Measurements from ENCODE around the gene PPIP5K1.
"Not testable (repeated sequence)": the region's sequence is repeated elsewhere in the genome, so short reads cannot be mapped to it uniquely, and the experiment has no call there.

Gene PPIP5K1

DNA sequence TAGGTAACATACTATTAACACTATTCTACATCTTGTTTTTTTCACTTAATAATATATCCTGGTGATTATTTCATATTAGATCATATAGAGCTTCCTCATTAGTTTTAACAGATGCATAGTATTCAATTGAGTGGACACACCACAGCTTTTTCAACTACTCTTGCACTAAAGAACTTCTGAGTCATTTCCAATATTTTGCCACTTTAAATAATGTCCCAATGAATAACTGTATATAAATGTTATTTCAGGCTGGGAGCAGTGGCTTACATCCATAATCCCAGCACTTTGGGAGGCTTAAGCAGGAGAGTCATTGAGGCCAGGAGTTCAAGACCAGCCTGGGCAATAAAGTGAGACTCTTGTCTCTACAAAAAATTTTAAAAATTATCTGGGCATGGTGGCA is 45.7 kb downstream of the PPIP5K1 start:
- FAIRE-seq: no peak

DNA sequence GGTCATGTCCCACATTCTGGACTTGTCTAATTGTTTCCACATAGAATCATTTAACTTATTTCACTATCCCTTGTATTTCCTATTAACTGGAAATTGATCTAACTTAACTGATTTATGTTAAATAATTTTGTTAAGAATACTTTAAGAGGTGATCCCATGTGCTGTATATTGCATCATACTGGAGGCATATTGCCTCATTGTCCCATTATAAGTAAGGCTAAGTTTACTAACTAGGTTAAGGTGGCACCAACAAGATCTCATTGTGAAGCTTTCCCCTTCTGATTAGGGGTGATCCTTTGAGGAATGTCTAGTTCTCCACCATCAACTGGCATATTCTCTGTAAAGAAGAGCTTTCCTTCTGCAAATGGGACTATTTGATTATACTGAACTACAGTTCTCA is 48.2 kb downstream of the PPIP5K1 start:
- no peak for FAIRE-seq

DNA sequence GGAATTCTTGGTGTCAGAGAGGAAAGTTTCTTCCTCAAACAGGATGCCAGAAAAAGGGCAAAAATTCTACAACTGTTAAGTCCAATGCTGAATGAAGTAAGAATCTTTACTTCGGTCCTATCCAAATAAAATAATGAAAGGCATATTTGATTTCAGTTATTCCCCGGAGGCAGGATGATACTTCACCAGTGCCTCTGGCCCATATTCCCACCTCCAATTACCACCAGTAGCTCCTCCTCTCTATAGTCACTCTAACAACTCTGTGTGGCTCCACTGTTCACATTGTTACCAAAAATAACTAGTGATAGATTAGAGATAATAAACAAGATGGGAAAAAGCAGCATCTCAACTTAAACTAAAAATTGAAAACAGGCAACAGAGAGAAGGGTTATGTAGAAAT is 51.9 kb downstream of the PPIP5K1 start:
- no peak for FAIRE-seq

DNA sequence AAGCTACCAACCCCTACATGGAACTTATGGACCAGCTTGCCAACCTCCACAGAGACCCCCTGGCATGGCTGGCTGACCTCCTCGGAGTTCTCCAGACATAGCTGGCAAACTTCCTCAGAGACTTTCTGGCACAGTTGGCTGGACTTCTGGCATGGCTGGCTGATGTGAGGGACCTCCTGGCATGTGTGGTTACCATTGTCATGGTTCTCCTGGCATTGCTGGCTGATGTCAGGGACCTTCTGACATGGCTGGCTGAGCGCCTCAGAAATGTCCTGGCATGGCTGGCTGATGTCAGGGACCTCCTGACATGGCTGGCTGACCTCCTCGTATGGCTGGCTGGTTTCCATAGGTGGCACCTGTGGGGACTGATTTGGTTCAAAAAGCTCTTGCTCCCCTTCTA is 55.1 kb downstream of the PPIP5K1 start:
- FAIRE-seq: no peak

DNA sequence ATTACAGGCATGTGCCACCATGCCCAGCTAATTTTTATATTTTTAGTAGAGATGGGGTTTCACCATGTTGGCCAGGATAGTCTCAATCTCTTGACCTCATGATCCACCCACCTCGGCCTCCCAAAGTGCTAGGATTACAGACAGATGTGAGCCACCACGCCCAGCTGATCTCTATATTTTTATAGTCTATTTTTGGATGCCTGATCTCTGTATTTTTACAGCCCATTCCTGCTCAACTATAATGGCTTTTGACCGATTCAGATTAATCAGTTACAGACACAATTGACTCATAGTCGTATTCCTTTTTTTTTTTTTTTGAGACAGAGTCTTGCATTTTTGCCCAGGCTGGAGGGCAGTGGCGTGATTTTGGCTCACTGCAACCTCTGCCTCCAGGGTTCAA is 57.2 kb downstream of the PPIP5K1 start:
- not testable (repeated sequence) for FAIRE-seq

DNA sequence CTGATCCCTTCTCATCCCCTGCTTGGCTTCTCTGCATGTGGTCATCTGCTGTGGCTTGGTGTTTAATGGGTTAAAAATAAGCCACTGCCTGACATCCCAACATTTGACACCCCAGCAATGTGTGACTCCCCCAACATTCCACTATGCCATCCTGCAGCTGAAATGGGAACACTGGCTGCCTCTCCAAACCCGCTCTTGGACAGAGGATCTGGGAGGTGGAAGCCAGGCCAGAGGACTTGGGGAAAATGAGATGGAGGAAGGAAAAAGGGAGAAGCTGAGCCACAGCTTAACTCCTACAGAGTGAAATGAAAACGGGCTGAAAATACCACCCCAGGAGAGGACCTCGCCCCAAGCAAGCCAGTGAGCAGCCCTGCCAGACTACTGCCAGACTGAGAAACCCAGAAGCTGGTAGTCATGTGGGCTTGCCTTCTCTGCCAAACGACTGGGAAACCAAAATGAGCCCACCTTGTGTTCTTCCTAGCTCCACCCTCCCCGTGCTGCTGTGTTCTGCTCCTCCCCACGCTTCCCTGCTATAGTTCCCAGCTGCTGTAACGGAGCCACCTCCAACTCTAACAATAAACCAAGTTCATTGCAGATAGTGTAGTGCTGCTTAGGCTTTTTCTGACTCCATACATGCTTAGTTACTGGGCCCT is 58.9 kb downstream of the PPIP5K1 start:
- FAIRE-seq: no peak

DNA sequence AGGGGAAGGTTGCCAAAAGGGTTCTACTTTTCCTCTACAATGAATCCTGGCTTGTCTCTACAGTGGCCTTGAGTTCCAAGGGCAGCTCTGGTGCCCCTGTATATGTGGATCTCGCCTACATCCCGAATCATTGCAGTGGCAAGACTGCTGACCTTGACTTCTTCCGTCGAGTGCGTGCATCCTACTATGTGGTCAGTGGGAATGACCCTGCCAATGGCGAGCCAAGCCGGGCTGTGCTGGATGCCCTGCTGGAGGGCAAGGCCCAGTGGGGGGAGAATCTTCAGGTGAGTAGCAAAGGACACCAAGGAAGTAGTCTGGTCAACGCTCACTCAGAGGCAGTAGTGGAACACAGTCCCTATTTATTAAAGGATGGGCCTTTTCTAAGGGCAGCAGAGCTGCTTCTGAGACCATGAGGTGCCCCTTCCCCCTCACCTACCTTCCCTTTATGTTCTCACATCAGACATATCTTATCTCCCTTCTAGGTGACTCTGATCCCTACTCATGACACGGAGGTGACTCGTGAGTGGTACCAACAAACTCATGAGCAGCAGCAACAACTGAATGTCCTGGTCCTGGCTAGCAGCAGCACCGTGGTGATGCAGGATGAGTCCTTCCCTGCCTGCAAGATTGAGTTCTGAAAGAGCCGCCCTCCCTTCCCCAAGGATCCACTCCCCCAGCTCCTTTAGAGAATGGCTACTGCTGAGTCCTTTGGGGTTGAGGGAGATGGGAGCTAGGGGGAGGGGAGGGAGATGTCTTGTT is 60.2 kb downstream of the PPIP5K1 start:
- FAIRE-seq: no peak

DNA sequence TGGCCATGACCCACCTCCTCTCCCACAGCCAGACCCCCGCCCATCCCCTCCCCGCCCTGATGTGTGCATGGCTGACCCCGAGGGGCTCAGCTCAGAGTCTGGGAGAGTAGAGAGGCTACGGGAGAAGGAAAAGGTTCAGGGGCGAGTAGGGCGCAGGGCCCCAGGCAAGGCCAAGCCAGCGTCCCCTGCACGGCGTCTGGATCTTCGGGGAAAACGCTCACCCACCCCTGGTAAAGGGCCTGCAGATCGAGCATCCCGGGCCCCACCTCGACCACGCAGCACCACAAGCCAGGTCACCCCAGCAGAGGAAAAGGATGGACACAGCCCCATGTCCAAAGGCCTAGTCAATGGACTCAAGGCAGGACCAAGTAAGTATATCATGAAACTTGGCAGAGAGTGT is 60.9 kb downstream of the PPIP5K1 start:
- no peak for FAIRE-seq

DNA sequence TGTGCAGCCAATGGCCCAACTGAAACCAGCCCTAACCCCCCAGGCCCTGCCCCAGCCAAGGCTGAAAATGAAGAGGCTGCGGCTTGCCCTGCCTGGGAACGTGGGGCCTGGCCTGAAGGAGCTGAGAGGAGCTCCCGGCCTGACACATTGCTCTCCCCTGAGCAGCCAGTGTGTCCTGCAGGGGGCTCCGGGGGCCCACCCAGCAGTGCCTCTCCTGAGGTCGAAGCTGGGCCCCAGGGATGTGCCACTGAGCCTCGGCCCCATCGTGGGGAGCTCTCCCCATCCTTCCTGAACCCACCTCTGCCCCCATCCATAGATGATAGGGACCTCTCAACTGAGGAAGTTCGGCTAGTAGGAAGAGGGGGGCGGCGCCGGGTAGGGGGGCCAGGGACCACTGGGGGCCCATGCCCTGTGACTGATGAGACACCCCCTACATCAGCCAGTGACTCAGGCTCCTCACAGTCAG is 61.4 kb downstream of the PPIP5K1 start:
- FAIRE-seq: no peak

DNA sequence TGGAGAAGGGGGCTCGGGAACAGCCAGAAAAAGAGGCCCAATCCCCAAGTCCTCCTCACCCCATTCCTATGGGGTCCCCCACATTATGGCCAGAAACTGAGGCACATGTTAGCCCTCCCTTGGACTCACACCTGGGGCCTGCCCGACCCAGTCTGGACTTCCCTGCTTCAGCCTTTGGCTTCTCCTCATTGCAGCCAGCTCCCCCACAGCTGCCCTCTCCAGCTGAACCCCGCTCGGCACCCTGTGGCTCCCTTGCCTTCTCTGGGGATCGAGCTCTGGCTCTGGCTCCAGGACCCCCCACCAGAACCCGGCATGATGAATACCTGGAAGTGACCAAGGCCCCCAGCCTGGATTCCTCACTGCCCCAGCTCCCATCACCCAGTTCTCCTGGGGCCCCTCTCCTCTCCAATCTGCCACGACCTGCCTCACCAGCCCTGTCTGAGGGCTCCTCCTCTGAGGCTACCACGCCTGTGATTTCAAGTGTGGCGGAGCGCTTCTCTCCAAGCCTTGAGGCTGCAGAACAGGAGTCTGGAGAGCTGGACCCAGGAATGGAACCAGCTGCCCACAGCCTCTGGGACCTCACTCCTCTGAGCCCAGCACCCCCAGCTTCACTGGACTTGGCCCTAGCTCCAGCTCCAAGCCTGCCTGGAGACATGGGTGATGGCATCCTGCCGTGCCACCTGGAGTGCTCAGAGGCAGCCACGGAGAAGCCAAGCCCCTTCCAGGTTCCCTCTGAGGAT is 62.0 kb downstream of the PPIP5K1 start:
- FAIRE-seq: no peak

DNA sequence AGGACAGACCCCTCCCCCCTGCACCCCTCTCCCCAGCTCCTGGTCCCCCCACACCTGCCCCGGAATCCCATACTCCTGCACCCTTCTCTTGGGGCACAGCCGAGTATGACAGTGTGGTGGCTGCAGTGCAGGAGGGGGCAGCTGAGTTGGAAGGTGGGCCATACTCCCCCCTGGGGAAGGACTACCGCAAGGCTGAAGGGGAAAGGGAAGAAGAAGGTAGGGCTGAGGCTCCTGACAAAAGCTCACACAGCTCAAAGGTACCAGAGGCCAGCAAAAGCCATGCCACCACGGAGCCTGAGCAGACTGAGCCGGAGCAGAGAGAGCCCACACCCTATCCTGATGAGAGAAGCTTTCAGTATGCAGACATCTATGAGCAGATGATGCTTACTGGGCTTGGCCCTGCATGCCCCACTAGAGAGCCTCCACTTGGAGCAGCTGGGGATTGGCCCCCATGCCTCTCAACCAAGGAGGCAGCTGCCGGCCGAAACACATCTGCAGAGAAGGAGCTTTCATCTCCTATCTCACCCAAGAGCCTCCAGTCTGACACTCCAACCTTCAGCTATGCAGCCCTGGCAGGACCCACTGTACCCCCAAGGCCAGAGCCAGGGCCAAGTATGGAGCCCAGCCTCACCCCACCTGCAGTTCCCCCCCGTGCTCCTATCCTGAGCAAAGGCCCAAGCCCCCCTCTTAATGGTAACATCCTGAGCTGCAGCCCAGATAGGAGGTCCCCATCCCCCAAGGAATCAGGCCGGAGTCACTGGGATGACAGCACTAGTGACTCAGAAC is 62.8 kb downstream of the PPIP5K1 start:
- no peak for FAIRE-seq

DNA sequence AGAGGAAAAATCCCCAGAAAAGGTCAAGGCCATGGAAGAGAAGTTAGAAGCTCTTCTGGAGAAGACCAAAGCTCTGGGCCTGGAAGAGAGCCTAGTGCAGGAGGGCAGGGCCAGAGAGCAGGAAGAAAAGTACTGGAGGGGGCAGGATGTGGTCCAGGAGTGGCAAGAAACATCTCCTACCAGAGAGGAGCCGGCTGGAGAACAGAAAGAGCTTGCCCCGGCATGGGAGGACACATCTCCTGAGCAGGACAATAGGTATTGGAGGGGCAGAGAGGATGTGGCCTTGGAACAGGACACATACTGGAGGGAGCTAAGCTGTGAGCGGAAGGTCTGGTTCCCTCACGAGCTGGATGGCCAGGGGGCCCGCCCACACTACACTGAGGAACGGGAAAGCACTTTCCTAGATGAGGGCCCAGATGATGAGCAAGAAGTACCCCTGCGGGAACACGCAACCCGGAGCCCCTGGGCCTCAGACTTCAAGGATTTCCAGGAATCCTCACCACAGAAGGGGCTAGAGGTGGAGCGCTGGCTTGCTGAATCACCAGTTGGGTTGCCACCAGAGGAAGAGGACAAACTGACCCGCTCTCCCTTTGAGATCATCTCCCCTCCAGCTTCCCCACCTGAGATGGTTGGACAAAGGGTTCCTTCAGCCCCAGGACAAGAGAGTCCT is 63.6 kb downstream of the PPIP5K1 start:
- no peak for FAIRE-seq

DNA sequence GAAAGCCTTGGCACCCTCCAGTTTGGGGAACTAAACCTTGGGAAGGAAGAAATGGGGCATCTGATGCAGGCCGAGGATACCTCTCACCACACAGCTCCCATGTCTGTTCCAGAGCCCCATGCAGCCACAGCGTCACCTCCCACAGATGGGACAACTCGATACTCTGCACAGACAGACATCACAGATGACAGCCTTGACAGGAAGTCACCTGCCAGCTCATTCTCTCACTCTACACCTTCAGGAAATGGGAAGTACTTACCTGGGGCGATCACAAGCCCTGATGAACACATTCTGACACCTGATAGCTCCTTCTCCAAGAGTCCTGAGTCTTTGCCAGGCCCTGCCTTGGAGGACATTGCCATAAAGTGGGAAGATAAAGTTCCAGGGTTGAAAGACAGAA is 64.9 kb downstream of the PPIP5K1 start:
- FAIRE-seq: no peak

DNA sequence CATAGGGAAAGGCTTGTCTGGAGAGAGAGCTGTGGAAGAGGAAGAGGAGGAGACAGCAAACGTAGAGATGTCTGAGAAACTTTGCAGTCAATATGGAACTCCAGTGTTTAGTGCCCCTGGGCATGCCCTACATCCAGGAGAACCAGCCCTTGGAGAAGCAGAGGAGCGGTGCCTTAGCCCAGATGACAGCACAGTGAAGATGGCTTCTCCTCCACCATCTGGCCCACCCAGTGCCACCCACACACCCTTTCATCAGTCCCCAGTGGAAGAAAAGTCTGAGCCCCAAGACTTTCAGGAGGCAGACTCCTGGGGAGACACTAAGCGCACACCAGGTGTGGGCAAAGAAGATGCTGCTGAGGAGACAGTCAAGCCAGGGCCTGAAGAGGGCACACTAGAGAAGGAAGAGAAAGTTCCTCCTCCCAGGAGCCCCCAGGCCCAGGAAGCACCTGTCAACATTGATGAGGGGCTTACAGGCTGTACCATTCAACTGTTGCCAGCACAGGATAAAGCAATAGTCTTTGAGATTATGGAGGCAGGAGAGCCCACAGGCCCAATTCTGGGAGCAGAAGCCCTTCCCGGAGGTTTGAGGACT is 65.7 kb downstream of the PPIP5K1 start:
- FAIRE-seq: no peak

DNA sequence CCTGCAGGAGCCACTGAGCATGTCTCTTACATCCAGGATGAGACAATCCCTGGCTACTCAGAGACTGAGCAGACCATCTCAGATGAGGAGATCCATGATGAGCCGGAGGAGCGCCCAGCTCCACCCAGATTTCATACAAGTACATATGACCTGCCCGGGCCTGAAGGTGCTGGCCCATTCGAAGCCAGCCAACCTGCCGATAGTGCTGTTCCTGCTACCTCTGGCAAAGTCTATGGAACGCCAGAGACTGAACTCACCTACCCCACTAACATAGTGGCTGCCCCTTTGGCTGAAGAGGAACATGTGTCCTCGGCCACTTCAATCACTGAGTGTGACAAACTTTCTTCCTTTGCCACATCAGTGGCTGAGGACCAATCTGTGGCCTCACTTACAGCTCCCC is 66.4 kb downstream of the PPIP5K1 start:
- no peak for FAIRE-seq

DNA sequence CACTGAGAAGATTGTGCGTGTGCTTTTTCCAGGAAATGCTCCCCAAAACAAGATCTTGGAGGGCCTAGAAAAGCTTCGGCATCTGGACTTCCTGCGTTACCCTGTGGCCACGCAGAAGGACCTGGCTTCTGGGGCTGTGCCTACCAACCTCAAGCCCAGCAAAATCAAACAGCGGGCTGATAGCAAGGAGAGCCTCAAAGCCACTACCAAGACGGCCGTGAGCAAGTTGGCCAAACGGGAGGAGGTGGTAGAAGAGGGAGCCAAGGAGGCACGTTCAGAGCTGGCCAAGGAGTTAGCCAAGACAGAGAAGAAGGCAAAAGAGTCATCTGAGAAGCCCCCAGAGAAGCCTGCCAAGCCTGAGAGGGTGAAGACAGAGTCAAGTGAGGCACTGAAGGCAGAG is 67.8 kb downstream of the PPIP5K1 start:
- no peak for FAIRE-seq

DNA sequence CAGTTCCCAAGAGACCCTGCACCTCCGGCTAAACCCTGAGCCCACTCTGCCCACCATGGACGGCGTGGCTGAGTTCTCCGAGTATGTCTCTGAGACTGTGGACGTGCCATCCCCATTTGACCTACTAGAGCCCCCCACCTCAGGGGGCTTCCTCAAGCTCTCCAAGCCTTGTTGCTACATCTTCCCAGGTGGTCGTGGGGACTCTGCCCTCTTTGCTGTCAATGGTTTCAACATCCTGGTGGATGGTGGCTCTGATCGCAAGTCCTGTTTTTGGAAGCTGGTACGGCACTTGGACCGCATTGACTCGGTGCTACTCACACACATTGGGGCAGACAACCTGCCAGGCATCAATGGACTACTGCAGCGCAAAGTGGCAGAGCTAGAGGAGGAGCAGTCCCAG is 68.6 kb downstream of the PPIP5K1 start:
- no peak for FAIRE-seq

DNA sequence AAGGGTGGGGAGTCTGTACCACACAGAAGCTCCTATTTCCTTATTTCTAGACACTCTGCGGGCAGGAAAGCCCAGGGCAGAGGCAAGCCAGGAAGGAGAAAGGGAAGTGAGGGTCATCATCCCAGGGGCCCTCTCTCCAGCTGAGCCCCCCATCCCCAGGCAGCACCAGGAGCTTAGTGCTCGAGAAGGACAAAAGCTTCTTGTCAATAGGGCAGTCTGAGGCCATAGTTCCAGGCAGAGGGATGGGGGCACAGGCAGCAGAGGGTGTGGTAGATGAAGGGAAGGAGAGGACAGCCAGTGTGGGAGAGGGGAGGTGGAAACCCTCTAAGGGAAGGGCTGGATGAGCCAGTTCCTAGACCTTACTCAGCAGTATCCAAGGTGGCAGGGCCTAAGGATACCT is 69.9 kb downstream of the PPIP5K1 start:
- no peak for FAIRE-seq

DNA sequence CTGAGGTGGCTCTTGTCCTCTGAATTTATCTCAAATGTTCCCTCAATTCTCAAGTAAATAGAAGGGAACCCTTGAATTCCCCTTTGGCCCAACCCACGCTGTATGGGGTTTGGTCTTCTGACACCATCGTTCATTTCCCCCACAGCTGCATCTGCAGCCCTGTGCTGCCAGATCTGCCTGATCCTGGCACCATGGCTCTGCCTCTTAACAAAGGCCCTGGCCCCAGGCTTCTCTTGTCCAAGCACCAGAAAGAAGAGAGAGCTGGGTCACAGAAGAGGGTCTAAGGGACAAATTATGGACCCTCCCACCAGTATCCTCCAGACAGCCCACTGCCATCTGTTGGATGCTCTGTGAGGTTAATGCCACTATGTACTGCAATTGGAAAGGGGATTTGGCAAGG is 70.8 kb downstream of the PPIP5K1 start:
- no peak for FAIRE-seq

DNA sequence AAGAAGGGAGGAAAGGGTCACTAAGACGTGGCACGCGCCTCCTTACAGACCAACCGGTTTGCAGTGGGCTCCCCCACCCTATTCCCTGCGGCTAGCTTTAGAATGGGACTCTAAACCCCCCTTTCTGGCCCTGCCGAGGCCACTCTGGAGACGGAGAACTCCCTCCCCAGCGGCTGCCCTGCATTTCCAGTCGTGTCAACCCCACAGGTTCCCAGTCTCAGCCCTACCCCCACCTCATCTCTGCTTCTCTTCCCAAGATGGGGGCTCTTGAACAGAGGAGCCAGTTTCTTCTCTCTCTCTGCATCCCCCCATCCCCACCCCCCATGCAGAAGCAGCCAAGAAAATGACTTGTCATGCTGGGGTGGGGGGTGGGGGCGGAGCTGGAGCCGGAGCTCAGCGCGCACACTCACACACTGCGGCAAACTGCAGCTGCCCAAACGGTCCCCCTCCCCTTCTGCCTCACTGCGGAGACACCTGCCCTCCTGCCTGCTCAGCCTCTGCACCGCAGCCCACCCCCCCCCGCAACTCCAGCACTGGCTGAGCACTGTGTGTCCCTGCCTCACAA is 71.7 kb downstream of the PPIP5K1 start:
- no peak for FAIRE-seq

DNA sequence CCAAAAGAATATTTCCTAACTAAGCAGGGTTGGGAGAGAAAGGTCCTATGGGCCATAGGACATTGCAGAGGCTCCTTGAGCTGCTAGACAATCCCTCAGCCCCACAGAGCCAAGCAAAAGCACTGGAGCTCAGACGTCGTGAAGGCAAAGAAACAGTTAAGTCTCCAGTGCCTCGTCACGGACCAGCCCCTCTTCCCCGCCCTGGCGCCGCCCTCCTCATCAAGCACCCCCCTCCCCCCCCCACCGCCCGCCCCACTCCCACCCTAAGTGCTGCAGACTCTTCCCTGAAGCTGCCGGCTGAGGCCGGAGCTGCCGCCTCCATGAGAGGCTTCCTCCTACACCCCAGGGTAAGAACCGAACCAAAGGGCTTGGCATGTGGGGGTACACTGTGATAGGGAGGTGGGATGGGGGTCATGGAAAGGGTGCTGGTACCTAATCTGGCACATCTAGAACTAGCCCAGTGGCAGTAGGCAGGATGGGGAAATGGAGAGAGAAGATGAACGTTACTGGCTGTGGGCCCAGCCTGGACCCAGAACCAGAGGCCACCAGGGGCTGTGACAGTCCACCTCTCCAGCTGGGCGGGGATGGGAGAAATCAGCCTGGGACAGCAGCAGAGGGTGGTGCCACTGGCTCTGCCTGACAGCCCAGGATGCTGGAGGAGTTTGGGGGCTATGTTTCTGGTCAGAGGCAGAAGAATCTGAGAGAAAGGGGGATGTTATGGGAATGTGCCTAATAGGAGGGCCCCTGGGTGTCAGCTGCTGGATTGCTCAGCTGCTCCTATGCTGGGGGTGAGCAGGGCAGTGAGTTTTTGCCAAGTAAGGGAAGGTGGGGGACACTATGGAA is 72.4 kb downstream of the PPIP5K1 start, which contains the start of gene MAP1A:
Gene MAP1A (plus strand): TSS at position 255 of the 843 bp plus-strand sequence. CDS start 3,866 bp downstream, outside the sequence.
- FAIRE-seq: no peak
